KG1 (cell line): Measurements from ENCODE around the gene LARP1.
"Not testable (repeated sequence)": the region's sequence is repeated elsewhere in the genome, so short reads cannot be mapped to it uniquely, and the experiment has no call there.

Source experiments
- DNase-seq: peaks from one replicate; lab custom pipeline; 2025; lab: John Stamatoyannopoulos, UW

The LARP1 gene

GRCh38 chr5:154793599-154794524 is 38.7 kb downstream of the LARP1 start:
- DNase-seq: no peak

GRCh38 chr5:154794525-154795234 is 39.5 kb downstream of the LARP1 start:
- no peak for DNase-seq

- no peak for DNase-seq
Observed at GRCh38 chr5:154795235-154795596, 40.0 kb downstream of the LARP1 start.

GRCh38 chr5:154797762-154798161 is 42.6 kb downstream of the LARP1 start:
- no peak for DNase-seq

GRCh38 chr5:154800582-154800981 is 45.4 kb downstream of the LARP1 start:
- DNase-seq: no peak

- no peak for DNase-seq
Observed at GRCh38 chr5:154801083-154801482, 45.9 kb downstream of the LARP1 start.

GRCh38 chr5:154802050-154802449 is 46.9 kb downstream of the LARP1 start:
- DNase-seq: no peak

- DNase-seq: no peak
Observed at GRCh38 chr5:154806176-154806575, 51.0 kb downstream of the LARP1 start.

DNA sequence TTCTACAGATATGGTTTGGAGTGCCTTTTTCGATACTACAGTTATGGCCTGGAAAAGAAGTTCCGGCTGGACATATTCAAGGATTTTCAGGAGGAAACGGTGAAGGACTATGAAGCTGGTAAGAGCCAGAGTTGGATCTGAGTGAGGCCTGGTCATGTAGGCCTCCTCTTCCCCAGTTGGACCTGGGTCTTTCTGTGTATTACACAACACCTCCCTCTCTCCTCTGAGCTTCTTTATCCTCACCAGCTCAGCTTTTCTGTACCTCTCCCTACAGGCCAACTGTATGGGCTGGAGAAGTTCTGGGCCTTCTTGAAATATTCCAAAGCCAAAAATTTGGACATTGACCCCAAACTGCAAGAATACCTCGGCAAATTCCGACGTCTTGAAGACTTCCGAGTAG is 56.1 kb downstream of the LARP1 start:
- no peak for DNase-seq

DNA sequence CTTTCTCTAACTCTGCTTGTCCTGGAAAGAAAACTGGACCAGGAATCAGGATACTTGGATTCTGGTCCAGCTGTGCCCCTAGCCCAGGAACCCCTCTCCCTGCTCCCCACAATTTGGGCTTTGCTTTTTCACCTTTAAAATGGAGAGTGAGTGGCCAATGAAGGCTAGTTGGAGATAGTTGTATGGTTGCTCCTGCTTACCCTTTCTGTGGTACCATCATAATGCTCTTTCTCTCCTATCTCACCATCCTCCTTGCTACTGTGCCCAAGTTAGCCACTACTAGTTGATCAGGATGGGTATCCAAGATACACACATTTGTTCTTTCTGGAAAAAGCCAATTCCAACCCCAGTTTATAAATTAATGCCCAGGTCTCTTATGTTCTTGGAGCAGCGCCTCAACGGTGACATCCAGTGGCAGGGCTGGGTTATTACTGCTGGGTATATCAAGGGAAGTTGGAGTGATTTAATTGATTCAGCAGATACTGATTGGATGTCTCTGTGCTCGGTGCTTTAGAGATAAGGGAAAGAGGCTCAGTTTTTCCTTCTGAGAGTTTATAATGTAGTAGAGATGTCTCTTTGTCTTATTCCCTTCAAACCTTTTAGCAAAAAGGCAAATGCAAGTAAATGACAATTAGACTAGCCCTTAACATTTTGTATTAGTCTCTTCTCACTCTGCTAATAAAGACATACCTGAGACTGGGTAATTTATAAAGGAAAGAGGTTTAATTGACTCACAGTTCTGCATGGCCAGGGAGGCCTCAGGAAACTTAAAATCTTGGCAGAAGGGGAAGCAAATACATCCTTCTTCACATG is 56.7 kb downstream of the LARP1 start:
- no peak for DNase-seq

DNA sequence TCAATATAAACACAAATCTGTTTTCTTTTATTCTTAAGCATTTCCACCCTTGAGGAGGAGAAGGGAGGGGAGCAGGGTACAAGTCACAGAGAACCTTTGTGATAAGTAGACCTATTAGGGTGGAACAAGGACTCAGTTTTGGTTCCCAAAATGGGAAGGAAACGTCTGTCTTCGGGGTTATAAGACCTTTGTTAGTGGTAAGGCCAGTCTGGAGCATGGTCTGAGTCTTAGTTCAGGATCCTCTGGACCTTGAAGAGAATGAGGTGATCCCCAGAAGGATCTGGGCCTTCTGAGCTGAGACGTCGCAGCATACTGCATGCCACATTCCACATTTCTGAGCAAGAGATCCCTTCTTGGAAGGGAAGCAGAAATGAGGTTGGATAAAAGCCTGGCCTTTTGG is 58.0 kb downstream of the LARP1 start:
- no peak for DNase-seq

DNA sequence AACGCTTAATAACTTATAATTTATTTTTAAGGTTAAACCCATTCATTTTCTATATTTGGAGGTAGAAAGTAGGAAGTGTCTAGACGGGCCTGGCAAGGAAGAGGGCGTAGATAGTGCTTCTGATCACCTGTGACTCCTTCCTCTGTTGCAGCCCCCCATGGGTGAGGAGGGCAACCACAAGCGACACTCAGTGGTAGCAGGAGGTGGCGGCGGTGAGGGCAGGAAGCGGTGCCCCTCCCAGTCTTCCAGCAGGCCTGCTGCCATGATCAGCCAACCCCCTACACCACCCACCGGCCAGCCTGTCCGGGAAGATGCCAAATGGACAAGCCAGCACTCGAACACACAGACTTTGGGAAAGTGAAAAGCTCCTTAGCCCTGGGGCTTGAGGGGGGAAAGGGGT is 58.6 kb downstream of the LARP1 start:
- DNase-seq: no peak

- no peak for DNase-seq
Observed at GRCh38 chr5:154815025-154815424, 59.8 kb downstream of the LARP1 start.

DNA sequence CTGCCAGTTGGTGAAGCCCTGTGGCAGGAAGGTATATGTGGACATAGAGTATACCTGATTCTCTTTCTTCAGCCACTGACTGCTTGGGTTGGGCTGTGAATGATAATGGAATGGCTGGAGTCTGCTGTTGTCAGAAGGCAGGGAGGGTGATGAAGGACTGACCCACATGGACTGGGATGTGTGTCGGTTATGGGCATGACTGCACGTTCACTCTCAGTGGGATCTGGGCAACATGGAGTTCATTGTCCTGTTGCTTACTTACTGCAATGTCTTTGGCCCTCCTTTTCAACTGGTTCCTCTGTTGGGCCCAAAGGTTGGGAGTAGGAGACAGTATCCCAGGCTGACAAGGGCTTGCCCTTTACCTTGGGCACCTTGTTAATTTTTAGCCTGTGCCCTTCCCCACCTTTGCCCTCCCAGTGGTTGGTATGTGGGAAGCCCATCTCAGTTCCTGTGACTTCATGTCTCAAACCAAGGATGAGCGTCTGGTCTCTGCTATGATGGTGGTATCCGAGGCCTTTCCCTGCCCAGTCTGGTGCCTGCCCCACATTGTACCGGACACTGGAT is 60.6 kb downstream of the LARP1 start:
- no peak for DNase-seq

DNA sequence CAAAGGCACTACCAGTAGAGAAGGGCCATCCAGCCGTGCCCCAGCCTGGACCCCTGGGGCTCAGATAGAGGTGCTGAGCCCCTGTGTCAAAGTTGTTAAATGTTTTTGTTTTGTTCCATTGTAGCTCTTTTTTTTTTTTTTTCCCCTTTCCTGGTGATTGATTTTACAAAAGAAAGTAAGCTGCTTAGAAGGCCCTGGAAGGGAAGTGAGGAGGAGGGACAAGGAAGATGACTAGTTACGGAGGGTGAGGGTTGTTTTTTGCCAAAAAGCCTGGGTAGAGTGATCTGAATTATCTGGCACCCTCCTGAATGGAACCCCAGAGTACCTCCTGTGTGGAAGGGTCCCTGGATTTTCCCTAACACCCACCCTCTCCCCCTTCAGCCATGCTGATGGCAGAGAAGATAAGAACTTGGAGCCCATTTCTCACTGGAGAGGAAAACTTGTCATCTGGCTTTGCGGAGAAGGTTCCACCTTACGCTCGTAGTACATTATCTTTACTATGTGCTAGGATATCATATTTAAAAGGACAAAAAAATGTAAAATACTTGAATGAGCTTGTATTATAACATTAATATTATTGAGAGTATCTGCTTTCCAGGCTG is 61.8 kb downstream of the LARP1 start:
- no peak for DNase-seq

- DNase-seq: no peak
Observed at GRCh38 chr5:154817815-154818214, 62.6 kb downstream of the LARP1 start.

DNA sequence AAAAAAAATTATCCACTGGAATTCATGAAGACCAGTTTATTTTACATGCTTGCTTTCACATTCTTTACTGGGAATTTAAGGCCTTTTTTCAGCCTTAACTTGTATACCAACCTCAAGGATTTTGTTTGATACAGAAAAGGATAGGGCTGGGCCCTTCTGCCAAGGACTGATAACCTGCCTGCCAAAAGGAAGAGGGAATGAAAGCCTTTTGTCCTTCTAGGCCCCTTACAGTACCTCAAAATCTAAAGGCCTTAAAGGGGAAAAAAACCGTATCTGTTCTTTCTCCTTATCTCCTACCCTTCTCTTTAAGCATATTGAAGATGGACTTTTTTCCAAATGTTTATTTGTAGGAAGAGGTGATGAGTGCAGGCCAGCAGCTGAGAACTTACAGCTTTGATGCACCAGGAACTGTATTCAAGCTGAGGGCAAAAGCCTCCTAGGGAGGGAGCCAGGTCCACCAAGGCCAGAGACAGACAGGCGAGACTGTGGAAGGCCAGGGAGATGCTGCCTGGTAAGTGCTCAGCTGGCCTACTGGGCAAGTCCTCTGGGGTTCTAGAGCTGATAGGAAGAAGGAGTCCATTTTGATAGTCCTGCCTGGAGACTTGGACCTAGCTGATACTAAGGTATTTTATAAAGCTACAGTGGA is 63.4 kb downstream of the LARP1 start:
- DNase-seq: no peak

DNA sequence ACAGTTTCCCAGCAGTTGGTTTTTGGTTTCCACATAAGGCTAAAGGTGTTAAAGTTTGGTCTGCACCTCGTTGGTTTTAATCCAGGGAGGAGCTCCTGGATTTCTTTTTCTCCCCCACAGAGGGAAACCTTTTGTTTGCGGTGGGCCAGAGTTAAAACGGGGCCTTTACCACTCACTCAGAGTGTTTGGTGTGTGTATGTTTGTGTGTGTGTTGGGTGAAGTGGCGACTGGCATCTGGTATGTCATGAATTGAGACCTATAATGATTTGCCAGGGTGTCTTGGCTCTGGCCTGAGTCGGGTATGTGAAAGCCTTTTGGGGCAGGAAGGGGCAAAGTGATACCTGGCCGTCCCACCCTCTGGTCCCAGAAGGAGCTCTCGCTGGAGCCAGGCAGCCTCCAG is 64.4 kb downstream of the LARP1 start:
- DNase-seq: no peak

DNA sequence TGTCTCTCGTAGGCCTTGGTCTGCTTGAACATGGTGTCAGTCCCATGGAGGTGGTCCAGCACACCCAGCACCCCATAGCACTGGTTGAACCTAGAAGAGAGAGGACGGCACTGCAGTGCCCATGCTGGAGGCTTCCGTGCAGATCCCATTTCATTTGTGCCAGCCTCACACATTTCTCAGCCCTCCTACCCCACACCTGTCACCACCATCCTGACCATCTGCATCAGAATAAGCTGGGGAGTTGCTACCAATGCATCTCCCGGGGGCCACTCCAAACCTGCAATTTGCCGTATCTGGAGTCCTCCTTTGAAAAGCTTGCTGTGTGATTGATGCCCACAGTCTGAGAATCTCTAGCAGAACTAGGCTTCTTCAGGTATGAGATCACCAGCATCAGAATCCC is 65.2 kb downstream of the LARP1 start:
- no peak for DNase-seq

GRCh38 chr5:154822896-154823295 is 67.7 kb downstream of the LARP1 start:
- not testable (repeated sequence) for DNase-seq

- no peak for DNase-seq
Observed at GRCh38 chr5:154823605-154824004, 68.4 kb downstream of the LARP1 start.
